Karpas-422 (cell line): ENCODE measurements around the gene PAPPA. TPM values are rescaled to one million over a fixed set of nuclear protein-coding genes. Genes with fewer than 3 reads are reported as not detected.

Source experiments
- DNase-seq: peaks from one replicate; pipeline ENCODE4 v3.0.0-alpha.2; 2015
- H2AFZ ChIP-seq: fragments of 200-600 bp; sonication (generic); 2 replicates; pipeline ENCODE4 v1.6.1; 2014; ENCODE audit warnings: antibody characterized with exemption, low read length, mixed read lengths
- H3K27ac ChIP-seq: fragments of 200-600 bp; sonication (generic); 2 replicates; pipeline ENCODE4 v1.5.1; 2014; ENCODE audit warnings: mild to moderate bottlenecking, low read length, moderate library complexity
- H3K27me3 ChIP-seq: fragments of 200-600 bp; sonication (generic); 2 replicates; pipeline ENCODE4 v1.6.1; 2014; ENCODE audit warnings: low read length, mixed read lengths
- H3K36me3 ChIP-seq: fragments of 200-600 bp; sonication (generic); 2 replicates; pipeline ENCODE4 v1.6.1; 2014; ENCODE audit warnings: low read length, mixed read lengths; ENCODE audit not compliant: insufficient read depth
- H3K4me1 ChIP-seq: fragments of 200-600 bp; sonication (generic); 2 replicates; pipeline ENCODE4 v1.6.1; 2014; ENCODE audit warnings: mild to moderate bottlenecking, low read length, mixed read lengths
- H3K4me2 ChIP-seq: fragments of 200-600 bp; sonication (generic); 2 replicates; pipeline ENCODE4 v1.6.1; 2014; ENCODE audit warnings: low read length, low read depth, mild to moderate bottlenecking; ENCODE audit not compliant: poor library complexity, severe bottlenecking
- H3K4me3 ChIP-seq: fragments of 200-600 bp; sonication (generic); 2 replicates; pipeline ENCODE4 v1.5.1; 2014; ENCODE audit warnings: mild to moderate bottlenecking, antibody characterized with exemption, low read length, mixed read lengths
- H3K79me2 ChIP-seq: fragments of 200-600 bp; sonication (generic); 2 replicates; pipeline ENCODE4 v1.6.1; 2014; ENCODE audit warnings: mild to moderate bottlenecking, low read length, mixed read lengths
- H3K9ac ChIP-seq: fragments of 200-600 bp; sonication (generic); 2 replicates; pipeline ENCODE4 v1.6.0; 2014; ENCODE audit warnings: low read length
- H3K9me2 ChIP-seq: fragments of 200-600 bp; sonication (generic), shearing (Covaris generic); replicated peaks from 2 replicates; pipeline ENCODE4 v1.6.0; 2014; ENCODE audit warnings: mild to moderate bottlenecking, low read length, moderate library complexity; ENCODE audit not compliant: insufficient read depth
- H3K9me3 ChIP-seq: fragments of 300-700, 200-600 bp; sonication (generic); 2 replicates; pipeline ENCODE4 v1.6.1; 2014; ENCODE audit warnings: low read length, mixed read lengths
- H4K20me1 ChIP-seq: fragments of 200-600 bp; sonication (generic); 2 replicates; pipeline ENCODE4 v1.6.1; 2014; ENCODE audit warnings: mild to moderate bottlenecking, antibody characterized with exemption, low read length, low read depth; ENCODE audit not compliant: insufficient read depth
- total RNA-seq: library from RNA; depleted of rRNA; stranded (reverse); fragments of >200 nt; shearing (Covaris generic); gene quantifications from 2 replicates; pipeline ENCODE4 v1.2.3, GENCODE V29; 2014; ENCODE audit warnings: low replicate concordance

Gene PAPPA
- total RNA-seq, 1 experiment from 2014 or later: 0.30 TPM

GRCh38 chr9:116379821-116380220 lies 226.2 kb downstream of the PAPPA start:
- Histone ChIP-seq H3K9ac (no peak overlapping the region), H3K4me3 (no peak overlapping the region)

GRCh38 chr9:116380496-116380995 lies 227.0 kb downstream of the PAPPA start:
- Histone ChIP-seq H4K20me1 (no peaks in the 10 kb centered on the region), H3K27me3 (no peaks in the 10 kb centered on the region), H3K27ac (no peak overlapping the region), H3K4me1 (no peaks in the 10 kb centered on the region), H2AFZ (no peak overlapping the region), H3K9me2 (no peaks in the 10 kb centered on the region), H3K36me3 (no peaks in the 10 kb centered on the region), H3K9ac (no peak overlapping the region), H3K4me3 (no peak overlapping the region), H3K79me2 (no peaks in the 10 kb centered on the region), H3K4me2 (no peak overlapping the region), H3K9me3 (no peaks in the 10 kb centered on the region)
- no peak for DNase-seq

More at GRCh38 chr9:116379821-116380220, 226.2 kb downstream of the PAPPA start:
- H3K4me1 ChIP-seq: no peaks in the 10 kb centered on the region
- H2AFZ ChIP-seq: no peak overlapping the region
- no peaks in the 10 kb centered on the region for H3K79me2 ChIP-seq
- no peaks in the 10 kb centered on the region for H3K9me3 ChIP-seq
- H3K4me2 ChIP-seq: no peak overlapping the region
- no peaks in the 10 kb centered on the region for H3K36me3 ChIP-seq
- H3K27me3 ChIP-seq: no peaks in the 10 kb centered on the region
- no peaks in the 10 kb centered on the region for H4K20me1 ChIP-seq
- no peak overlapping the region for H3K27ac ChIP-seq
- no peaks in the 10 kb centered on the region for H3K9me2 ChIP-seq
- no peak for DNase-seq

DNA sequence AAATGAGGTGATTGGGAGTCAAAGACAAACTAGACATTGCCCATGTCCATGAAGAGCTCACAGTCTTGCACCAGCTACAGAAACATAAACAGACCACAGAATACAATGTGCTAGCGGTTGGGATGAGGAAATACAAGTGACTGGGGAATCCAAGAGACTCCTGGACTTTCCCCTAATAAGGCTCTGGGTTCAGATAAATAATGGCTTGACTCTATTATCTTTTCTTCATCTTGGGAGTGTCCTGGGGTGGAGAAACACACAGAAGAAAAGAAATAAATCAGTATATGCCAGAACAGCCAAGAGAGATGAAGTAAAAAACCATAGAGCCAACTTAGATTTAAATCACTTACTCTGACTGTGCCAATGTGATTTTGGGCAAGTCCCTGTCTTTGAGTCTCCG lies 227.8 kb downstream of the PAPPA start:
- Histone ChIP-seq H3K4me3 (no peak overlapping the region), H2AFZ (no peak overlapping the region), H3K9me3 (no peaks in the 10 kb centered on the region), H3K27me3 (no peaks in the 10 kb centered on the region), H3K36me3 (no peaks in the 10 kb centered on the region), H3K9me2 (no peaks in the 10 kb centered on the region), H3K79me2 (no peaks in the 10 kb centered on the region), H4K20me1 (no peaks in the 10 kb centered on the region), H3K4me2 (no peak overlapping the region), H3K4me1 (no peaks in the 10 kb centered on the region), H3K27ac (no peak overlapping the region), H3K9ac (no peak overlapping the region)
- DNase-seq: no peak

DNA sequence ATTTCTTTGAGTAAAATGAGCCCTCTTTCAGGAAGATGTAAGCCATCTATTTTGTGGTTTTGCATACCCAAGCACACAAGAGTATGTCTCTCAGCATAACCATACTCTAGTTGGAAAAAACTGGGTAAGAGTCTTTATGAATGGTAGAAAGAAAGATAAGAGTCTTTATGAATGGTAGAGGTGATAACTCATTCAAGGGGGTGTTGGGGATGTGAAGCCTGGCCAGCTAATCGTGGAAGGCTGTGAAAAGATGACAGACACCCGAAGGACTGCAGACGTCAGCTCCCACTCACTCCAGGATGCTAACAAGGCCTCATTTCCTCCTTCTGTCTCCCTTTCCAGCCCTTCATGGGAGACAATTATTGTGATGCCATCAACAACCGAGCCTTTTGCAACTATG lies 228.5 kb downstream of the PAPPA start:
- Histone ChIP-seq H3K27ac (no peak overlapping the region), H3K27me3 (no peaks in the 10 kb centered on the region), H4K20me1 (no peaks in the 10 kb centered on the region), H3K4me3 (no peak overlapping the region), H3K9me3 (no peaks in the 10 kb centered on the region), H3K9me2 (no peaks in the 10 kb centered on the region), H3K36me3 (no peaks in the 10 kb centered on the region), H3K4me2 (no peak overlapping the region), H3K9ac (no peak overlapping the region), H3K79me2 (no peaks in the 10 kb centered on the region), H2AFZ (no peak overlapping the region), H3K4me1 (no peaks in the 10 kb centered on the region)
- no peak for DNase-seq

DNA sequence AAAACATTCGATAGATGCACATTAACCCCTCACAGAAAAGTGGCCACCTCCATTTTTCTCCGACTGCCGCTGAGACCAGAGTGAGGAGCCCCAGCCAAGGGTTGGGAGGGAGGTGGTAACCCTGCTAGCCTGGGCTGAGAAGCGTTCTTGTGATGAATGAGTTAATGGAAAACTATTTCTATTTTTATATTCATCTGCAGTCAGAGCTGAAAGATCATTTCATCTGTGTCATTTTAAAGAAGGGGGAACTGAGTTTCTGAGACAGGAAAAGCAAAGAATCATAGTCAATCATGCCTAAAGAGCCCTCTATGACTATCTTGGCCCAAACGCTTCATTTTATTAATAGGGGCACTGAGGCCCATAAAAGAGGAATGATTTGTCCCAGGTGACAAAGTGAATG lies 229.5 kb downstream of the PAPPA start:
- H3K4me2 ChIP-seq: no peak overlapping the region
- DNase-seq: no peak
- H3K9ac ChIP-seq: no peak overlapping the region

DNA sequence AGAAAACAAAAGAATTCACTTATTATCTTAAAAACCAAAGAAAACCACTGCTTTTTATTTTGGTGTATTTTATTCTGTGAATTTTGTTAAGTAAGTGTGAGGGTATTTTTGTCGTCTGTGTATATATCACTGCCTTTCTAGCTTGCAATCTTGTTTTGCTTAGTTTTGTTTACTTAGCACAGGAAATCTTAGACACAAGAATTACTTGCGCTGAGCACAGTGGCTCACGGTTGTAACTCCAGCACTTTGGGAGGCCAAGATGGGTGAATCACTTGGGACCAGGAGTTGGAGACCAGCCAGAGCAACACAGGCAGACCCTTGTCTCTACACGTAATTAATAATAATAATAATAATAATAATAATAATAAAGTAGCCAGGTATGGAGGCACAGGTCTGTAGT lies 230.3 kb downstream of the PAPPA start:
- Histone ChIP-seq H3K79me2 (no peaks in the 10 kb centered on the region), H3K36me3 (no peaks in the 10 kb centered on the region), H3K4me1 (peaks cover 11% of the 10 kb centered on the region; the same call in 1 of the 2 replicates), H4K20me1 (no peaks in the 10 kb centered on the region), H3K4me2 (no peak overlapping the region), H2AFZ (no peak overlapping the region), H3K27ac (no peak overlapping the region), H3K9ac (no peak overlapping the region), H3K4me3 (no peak overlapping the region), H3K27me3 (no peaks in the 10 kb centered on the region), H3K9me2 (no peaks in the 10 kb centered on the region), H3K9me3 (no peaks in the 10 kb centered on the region)
- DNase-seq: no peak

More for the DNA sequence above, 229.5 kb downstream of the PAPPA start:
- Histone ChIP-seq H3K9me2 (no peaks in the 10 kb centered on the region), H4K20me1 (no peaks in the 10 kb centered on the region), H3K27ac (no peak overlapping the region), H3K79me2 (no peaks in the 10 kb centered on the region), H3K27me3 (no peaks in the 10 kb centered on the region), H3K4me3 (no peak overlapping the region), H3K4me1 (peaks cover 8% of the 10 kb centered on the region; the same call in 1 of the 2 replicates), H3K36me3 (no peaks in the 10 kb centered on the region), H3K9me3 (no peaks in the 10 kb centered on the region), H2AFZ (no peak overlapping the region)

DNA sequence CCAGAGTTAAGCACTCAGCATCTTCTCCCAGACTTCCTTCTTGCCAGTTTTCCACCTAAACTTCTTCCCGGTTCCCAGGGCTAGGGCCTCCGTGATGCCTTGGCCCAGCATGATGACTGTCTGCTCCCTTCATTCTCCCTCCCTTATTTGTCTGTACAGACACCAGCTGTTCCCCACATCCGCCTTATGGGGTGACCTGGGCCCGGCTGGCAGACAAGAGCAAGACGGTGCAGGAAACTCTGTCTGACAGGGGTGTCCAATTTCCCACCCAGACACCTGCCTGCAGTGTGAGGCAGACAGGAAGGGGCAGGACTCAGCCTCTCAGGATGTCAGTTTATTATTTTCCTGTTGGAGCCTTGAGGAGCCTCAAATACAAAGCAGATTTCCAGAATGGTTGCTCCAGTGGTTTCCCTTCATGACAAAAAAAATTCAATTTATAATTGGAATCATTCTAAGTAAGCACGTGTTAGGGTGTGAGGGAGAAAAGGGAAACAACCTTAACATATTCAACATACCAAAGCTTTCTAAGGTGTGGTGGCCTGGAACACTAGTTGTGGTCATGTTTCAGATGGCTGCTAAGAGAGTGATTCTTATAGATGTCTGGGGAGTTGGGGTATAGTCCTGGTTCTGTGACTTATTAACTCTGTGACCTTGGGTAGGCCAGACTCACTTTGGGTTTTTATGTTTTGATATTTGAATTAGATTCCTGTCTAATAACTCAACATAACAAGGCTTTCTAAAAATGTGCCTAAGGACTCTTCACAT lies 234.5 kb downstream of the PAPPA start:
- no peaks in the 10 kb centered on the region for H3K79me2 ChIP-seq
- H3K9me3 ChIP-seq: no peaks in the 10 kb centered on the region
- DNase-seq: peak; percentile 53
- no peaks in the 10 kb centered on the region for H3K36me3 ChIP-seq
- H3K9me2 ChIP-seq: no peaks in the 10 kb centered on the region
- peaks cover 26% of the 10 kb centered on the region for H3K4me1 ChIP-seq
- no peak overlapping the region for H3K4me2 ChIP-seq
- no peak overlapping the region for H3K27ac ChIP-seq
- no peaks in the 10 kb centered on the region for H4K20me1 ChIP-seq
- H3K27me3 ChIP-seq: no peaks in the 10 kb centered on the region
- H3K9ac ChIP-seq: no peak overlapping the region
- no peak overlapping the region for H3K4me3 ChIP-seq
- H2AFZ ChIP-seq: no peak overlapping the region

DNA sequence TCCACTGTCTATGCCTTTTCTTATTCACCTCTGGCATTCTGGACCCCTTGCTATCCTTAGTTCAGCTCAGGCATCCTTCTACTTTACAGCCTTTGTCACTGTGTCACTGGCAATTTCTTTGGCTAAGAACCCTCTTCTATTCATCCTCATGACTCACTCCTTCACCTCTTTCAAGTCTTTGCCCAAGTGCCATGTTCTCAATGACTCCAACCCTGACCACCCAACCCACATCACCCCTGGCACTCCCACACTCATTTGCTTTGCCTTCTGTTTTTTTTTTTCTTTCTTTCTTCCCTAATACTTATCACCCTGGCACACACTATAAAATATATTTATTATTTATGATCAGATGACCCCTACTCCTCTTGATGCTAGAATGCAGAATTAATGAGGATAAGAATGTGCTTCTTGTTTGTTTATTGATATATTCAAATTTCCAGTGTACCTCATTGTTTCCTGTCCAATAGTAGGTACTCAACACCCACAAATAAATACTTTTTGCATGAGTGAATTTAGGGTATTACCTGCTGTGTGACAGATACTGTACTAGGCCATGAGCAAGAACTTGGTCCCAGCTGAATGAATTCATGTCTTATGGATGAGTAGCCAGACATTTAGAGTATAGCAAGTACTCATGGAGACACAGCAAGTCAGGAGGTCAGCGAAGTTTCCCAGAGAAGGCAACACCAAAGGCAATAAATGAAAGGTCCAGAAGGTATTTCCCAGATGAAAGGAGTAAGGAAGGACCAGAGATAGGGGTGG lies 236.1 kb downstream of the PAPPA start:
- Histone ChIP-seq H3K9ac (no peak overlapping the region), H3K9me3 (no peaks in the 10 kb centered on the region), H3K9me2 (no peaks in the 10 kb centered on the region), H4K20me1 (no peaks in the 10 kb centered on the region), H3K4me2 (no peak overlapping the region), H3K27ac (no peak overlapping the region), H2AFZ (no peak overlapping the region), H3K4me1 (peaks cover 41% of the 10 kb centered on the region), H3K4me3 (no peak overlapping the region), H3K36me3 (no peaks in the 10 kb centered on the region), H3K27me3 (no peaks in the 10 kb centered on the region), H3K79me2 (no peaks in the 10 kb centered on the region)
- no peak for DNase-seq
